K562 (cell line): ENCODE results near the gene CCDC47. TPM values are rescaled to one million over a fixed set of nuclear protein-coding genes. Genes with fewer than 3 reads are reported as not detected.

Experiments used
- ATAC-seq: fragments of 200-7000 bp; cut with Tn5 transposase; 3 replicates; pipeline ENCODE4 v1.9.1; 2020; ENCODE audit warnings: moderate library complexity
- BruUV-seq: library from RNA; stranded (reverse); fragments of 400-500 nt; replicated peaks from 2 replicates; lab custom pipeline; 2021; lab: Mats Ljungman, UMichigan
- CTCF ChIA-PET: fragments of 300-600 bp; formaldehyde crosslinking; extraction: SDS; loops from one replicate; lab custom pipeline; 2021; ENCODE audit warnings: low intra/inter-chr PET ratio; lab: Yijun Ruan, JAX
- POLR2A ChIA-PET: fragments of 300-600, 350-650 bp; sonication (Branson Sonifier 250); formaldehyde crosslinking; extraction: SDS; loops from one replicate; lab custom pipeline; 2021; ENCODE audit warnings: antibody characterized with exemption, inconsistent platforms; lab: Yijun Ruan, JAX
- DNase-seq, 4 experiments: peaks; one replicate each; pipeline versions ENCODE4 v3.0.0 to v3.0.0-alpha.2; 2011 to 2018; ENCODE audit warnings: low spot score in 3 of 4, mixed read lengths in 3 of 4; ENCODE audit errors: extremely low read depth in 1 of 4
- FAIRE-seq: peaks from 2 replicates; lab custom pipeline; 2011; peaks lifted over from hg19 to GRCh38; lab: Jason Lieb, UNC
- H2AFZ ChIP-seq: 2 replicates; pipeline ENCODE4 v1.6.0; 2011; ENCODE audit warnings: low read depth, low read length, control low read depth, inconsistent platforms
- H3K27ac ChIP-seq: fragments of 200-600 bp; 3 replicates; pipeline ENCODE4 v1.8.0; 2011; ENCODE audit warnings: low read depth, mild to moderate bottlenecking, control low read depth, inconsistent platforms, low read length, moderate library complexity, mixed read lengths; ENCODE audit errors: extremely low read depth
- H3K27me3 ChIP-seq, 2 experiments: fragments of 300-600 bp in 1 of 2; 2 replicates in 1 of 2; 3 replicates in 1 of 2; pipeline versions ENCODE4 v1.6.0 to v1.8.0; 2011; ENCODE audit warnings: inconsistent platforms in 2 of 2, low read length in 2 of 2, mild to moderate bottlenecking in 1 of 2, mixed read lengths in 1 of 2, moderate library complexity in 1 of 2; ENCODE audit not compliant: control insufficient read depth in 2 of 2, insufficient read depth in 2 of 2
- H3K36me3 ChIP-seq: fragments of 300-600 bp; 3 replicates; pipeline ENCODE4 v1.8.0; 2011; ENCODE audit warnings: mild to moderate bottlenecking, low read length, inconsistent platforms; ENCODE audit not compliant: control insufficient read depth, insufficient read depth
- H3K4me1 ChIP-seq, 2 experiments: fragments of 200-600 bp in 1 of 2; replicated peaks in 1 of 2; 2 replicates in 1 of 2; 3 replicates in 1 of 2; pipeline versions ENCODE4 v1.5.1 to v1.8.0; 2011; ENCODE audit warnings: inconsistent platforms in 2 of 2, low read length in 2 of 2, mild to moderate bottlenecking in 1 of 2, mixed read lengths in 1 of 2, moderate library complexity in 1 of 2; ENCODE audit not compliant: control insufficient read depth in 2 of 2, insufficient read depth in 2 of 2
- H3K4me2 ChIP-seq: 2 replicates; pipeline ENCODE4 v1.6.1; 2011; ENCODE audit warnings: low read length, control low read depth, inconsistent platforms, mixed read lengths; ENCODE audit not compliant: insufficient read depth
- H3K4me3 ChIP-seq: fragments of 200-600 bp; sonication (generic), shearing (Covaris generic); 2 replicates; pipeline ENCODE4 v1.5.1; 2016; ENCODE audit warnings: control low read depth, inconsistent platforms
- H3K79me2 ChIP-seq: fragments of 200-600 bp; 3 replicates; pipeline ENCODE4 v1.8.0; 2011; ENCODE audit warnings: low read length, inconsistent platforms; ENCODE audit not compliant: control insufficient read depth, insufficient read depth
- H3K9ac ChIP-seq, 2 experiments: 2 replicates each; pipeline versions ENCODE4 v1.6.0 to v1.6.1; 2011; ENCODE audit warnings: low read depth in 2 of 2, low read length in 2 of 2, control low read depth in 1 of 2, inconsistent platforms in 1 of 2, mild to moderate bottlenecking in 1 of 2, mixed read lengths in 1 of 2; ENCODE audit not compliant: insufficient read depth in 1 of 2
- H3K9me1 ChIP-seq: one replicate; pipeline ENCODE4 v1.6.0; 2011; ENCODE audit warnings: inconsistent platforms, mild to moderate bottlenecking, low read length, moderate library complexity; ENCODE audit not compliant: control insufficient read depth, insufficient read depth
- H3K9me3 ChIP-seq: replicated peaks from 2 replicates; pipeline ENCODE4 v1.5.1; 2011; ENCODE audit warnings: low read depth, low read length, inconsistent platforms; ENCODE audit not compliant: control insufficient read depth, insufficient read depth
- H4K20me1 ChIP-seq: replicated peaks from 2 replicates; pipeline ENCODE4 v1.6.1; 2011; ENCODE audit warnings: low read length, inconsistent platforms, mixed read lengths; ENCODE audit not compliant: control insufficient read depth, insufficient read depth
- ARID1B ChIP-seq: fragments of 450-650 bp; IDR thresholded peaks from 2 replicates; pipeline ENCODE4 v1.6.1; 2016; ENCODE audit warnings: antibody characterized with exemption, mild to moderate bottlenecking, inconsistent platforms
- DIDO1 ChIP-seq: fragments of 450-650 bp; IDR thresholded peaks from 2 replicates; pipeline ENCODE4 v1.6.1; 2016; ENCODE audit warnings: low read depth, missing biosample characterization, missing genetic modification characterization
- DLX4 ChIP-seq: fragments of 250-450 bp; sonication (Bioruptor Pico); IDR thresholded peaks from 2 replicates; pipeline ENCODE4 v1.6.1; 2021; ENCODE audit warnings: mild to moderate bottlenecking
- HDAC3 ChIP-seq: fragments of 450-650 bp; IDR thresholded peaks from 2 replicates; pipeline ENCODE4 v1.6.1; 2018; ENCODE audit warnings: borderline replicate concordance, mild to moderate bottlenecking, moderate library complexity; ENCODE audit not compliant: partially characterized antibody
- KDM5B ChIP-seq: fragments of 200-600 bp; sonication (generic); IDR thresholded peaks from 2 replicates; pipeline ENCODE4 v1.6.1; 2012; ENCODE audit warnings: low read depth, mild to moderate bottlenecking, moderate library complexity, low read length, control low read depth, inconsistent platforms; ENCODE audit not compliant: insufficient replicate concordance
- MXD1 ChIP-seq: fragments of 250-450 bp; sonication (Bioruptor Pico); IDR thresholded peaks from 2 replicates; pipeline ENCODE4 v1.8.0; 2021; ENCODE audit warnings: borderline replicate concordance, mild to moderate bottlenecking, moderate library complexity; ENCODE audit not compliant: poor library complexity, severe bottlenecking
- NBN ChIP-seq: fragments of 450-650 bp; IDR thresholded peaks from 2 replicates; pipeline ENCODE4 v1.6.1; 2016; ENCODE audit warnings: low read depth, mild to moderate bottlenecking
- TCF7 ChIP-seq: sonication (generic); IDR thresholded peaks from 2 replicates; pipeline ENCODE4 v1.6.1; 2016; ENCODE audit warnings: antibody characterized with exemption, borderline replicate concordance
- TGIF2 ChIP-seq: sonication (generic); formaldehyde crosslinking; IDR thresholded peaks from 2 replicates; pipeline ENCODE4 v1.8.1; 2022; ENCODE audit warnings: mild to moderate bottlenecking, missing genetic modification reagents, moderate library complexity
- ZNF232 ChIP-seq: sonication (generic); formaldehyde crosslinking; IDR thresholded peaks from 2 replicates; pipeline ENCODE4 v1.8.0; 2022; ENCODE audit warnings: mild to moderate bottlenecking, missing genetic modification reagents
- ZNF639 ChIP-seq, 2 experiments: fragments of 200-800 bp in 1 of 2; sonication (Bioruptor generic) in 1 of 2; sonication (generic) in 1 of 2; formaldehyde crosslinking in 1 of 2; IDR thresholded peaks in 1 of 2; conservative IDR thresholded peaks in 1 of 2; 2 replicates each; pipeline versions ENCODE4 v1.5.0 to v1.6.1; 2016 to 2020; ENCODE audit warnings: missing compliant biosample characterization in 1 of 2, missing genetic modification characterization in 1 of 2, missing genetic modification reagents in 1 of 2
- WGBS: fragments of 100-300 bp; shearing (Covaris generic); methylation state at CpG from one replicate; pipeline ENCODE4 v1.1.6; 2016; ENCODE audit warnings: low coverage, mixed read lengths; ENCODE audit not compliant: insufficient coverage; ENCODE audit errors: missing lambda C conversion rate; 5-methylcytosine and 5-hydroxymethylcytosine counted together
- in situ Hi-C: fragments of 300-500 bp; cut with MboI; formaldehyde crosslinking; loops from 4 replicates; pipeline ENCODE4 v1.15.0; 2018; ENCODE audit warnings: inconsistent platforms, mixed read lengths
- intact Hi-C: fragments of 100-400 bp; cut with micrococcal nuclease; formaldehyde crosslinking; loops from 2 replicates; pipeline ENCODE4 v1.14.2; 2022
- polyA plus RNA-seq, 8 experiments: library from polyadenylated mRNA; depleted of rRNA in 4 of 8; stranded (reverse) in 5 of 8; unstranded in 3 of 8; fragments of >200 nt; fragmentation: Nextera tagmentation in 2 of 8; fragmentation: Illumina TruSeq in 1 of 8; extraction: Ambion mirVana in 2 of 8; extraction: Trizol in 1 of 8; gene quantifications; 2 replicates each; pipeline versions ENCODE4 v1.2.1 to v1.2.3, GENCODE V29; 2011 to 2014; ENCODE audit warnings: inconsistent platforms in 1 of 8, missing spikeins in 1 of 8
- total RNA-seq, 7 experiments: library from RNA; depleted of rRNA in 6 of 7; stranded (reverse); fragments of >200 nt in 6 of 7; fragmentation: Illumina TruSeq in 2 of 7; extraction: Trizol in 2 of 7; gene quantifications; 2 replicates each; pipeline versions ENCODE4 v1.2.1 to v1.2.3, GENCODE V29; 2011 to 2021; ENCODE audit warnings: low replicate concordance in 1 of 7

CCDC47 gene
- total and polyA plus RNA-seq, 9 of the 15 experiments (the other 6 are each of a cell fraction or from before 2014, with no cell fraction given) = 15.5 to 162 (median 122) TPM

- Histone ChIP-seq H3K9ac (no peak overlapping the region), H3K27ac (no peak overlapping the region), H3K27me3 (no peaks in the 10 kb centered on the region), H3K9me1 (no peaks in the 10 kb centered on the region), H3K36me3 (peaks cover 34% of the 10 kb centered on the region; the same call in 2 of the 3 replicates), H3K9me3 (no peaks in the 10 kb centered on the region), H2AFZ (no peak overlapping the region), H3K4me1 (no peaks in the 10 kb centered on the region; a peak in 1 of 5 replicates), H3K4me3 (no peak overlapping the region), H4K20me1 (no peaks in the 10 kb centered on the region; the same call in 1 of the 2 replicates), H3K4me2 (no peak overlapping the region), H3K79me2 (no peaks in the 10 kb centered on the region)
- in situ Hi-C loops (no loop called here), intact Hi-C loops (no loop called here)
- no peak for TF ChIP-seq ARID1B
- no peak for TF ChIP-seq MXD1 (CRISPR knock-in tag)
- no peak for TF ChIP-seq DIDO1 (tag)
- no peak for TF ChIP-seq NBN
- no peak for TF ChIP-seq KDM5B
- TF ChIP-seq ZNF639 (CRISPR knock-in tag; conservative IDR thresholded peaks at IDR 0.05 in 1 of 2, IDR thresholded peaks at IDR 0.05 in 1 of 2) = no peak
- TF ChIP-seq DLX4 (CRISPR knock-in tag) = no peak
- no peak for TF ChIP-seq TCF7
- TF ChIP-seq HDAC3 = no peak
- no peak for TF ChIP-seq ZNF232 (CRISPR knock-in tag)
- TF ChIP-seq TGIF2 (CRISPR knock-in tag) = no peak
- ChIA-PET CTCF (no interaction called here), POLR2A (interaction anchor here (0.6 kb wide), 2 partner anchors 41 to 151 kb away, joined by 3 to 5 read pairs; no protein-coding TSS in a partner anchor)
- ATAC-seq (no peak), DNase-seq (no peak), FAIRE-seq (no peak)
- WGBS = 81% methylated on average over 11 of the region's 11 CpGs
- no TSS peak for BruUV-seq
Observed at GRCh38 chr17:63707151-63707550, 66.2 kb downstream of the CCDC47 start.
